Measurements from ENCODE around the gene FAAP20.

FAAP20 gene

DNA sequence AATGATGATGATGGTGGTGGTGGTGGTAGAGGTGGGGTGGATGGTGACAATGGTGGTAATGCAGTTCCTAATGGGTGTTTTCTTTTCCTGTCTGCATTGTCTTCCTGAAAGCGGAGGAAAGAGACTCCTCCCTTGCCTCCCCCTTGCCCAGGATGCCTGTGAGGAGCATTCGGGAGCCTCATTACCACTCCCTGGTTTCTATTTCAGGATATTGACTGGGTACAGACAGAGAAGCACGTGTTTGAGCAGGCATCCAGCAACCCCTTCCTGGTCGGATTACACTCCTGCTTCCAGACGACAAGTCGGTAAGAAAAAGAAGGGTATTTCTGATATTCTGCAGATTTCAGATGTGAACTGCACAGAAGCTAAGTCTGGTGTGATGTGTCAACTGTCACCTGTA is 38.8 kb downstream of the FAAP20 start:
- POLR2A ChIA-PET = interaction anchor here (0.7 kb wide), 1 partner anchor 44 kb away, joined by 3 read pairs; no protein-coding TSS in a partner anchor
- CTCF ChIA-PET = interaction anchor here (0.6 to 2.6 kb wide), 3 partner anchors 16 to 147 kb away, joined by 3 to 17 read pairs (median 15); no protein-coding TSS in a partner anchor

DNA sequence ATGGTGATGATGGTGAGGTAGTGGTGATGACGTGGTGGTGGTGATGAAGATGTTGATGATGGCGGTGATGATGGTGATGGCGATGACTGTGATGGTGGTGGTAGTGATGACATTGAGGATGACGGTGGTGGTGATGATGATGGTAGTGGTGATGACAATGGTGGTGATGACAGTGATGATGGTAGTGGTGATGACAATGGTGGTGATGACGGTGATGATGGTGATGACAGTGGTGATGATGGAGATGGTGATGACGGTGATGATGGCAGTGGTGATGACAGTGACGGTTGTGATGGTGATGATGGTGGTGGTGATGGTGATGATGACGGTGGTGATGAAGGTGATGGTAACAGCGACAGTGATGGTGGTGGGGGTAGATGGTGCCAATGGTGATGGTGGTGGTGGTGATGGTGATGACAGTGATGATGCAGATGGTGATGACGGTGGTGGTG is 39.4 kb downstream of the FAAP20 start:
- Histone ChIP-seq H3K4me3 (ENCODE audit: low read depth, low read length) (no peak overlapping the region), H3K36me3 (ENCODE audit: control insufficient read depth in 2 of 2, insufficient read depth in 1 of 2, low read length in 2 of 2) (peaks cover 0 to 91% of the 10 kb centered on the region in 2 experiments; a peak in 2 of 3 replicates), H3K4me1 (ENCODE audit: control insufficient read depth, insufficient read depth, low read length) (no peaks in the 10 kb centered on the region), H3K27ac (ENCODE audit: extremely low read depth, low read depth, low read length) (no peak overlapping the region), H3K9me3 (ENCODE audit: control insufficient read depth, insufficient read depth, low read depth, low read length) (no peaks in the 10 kb centered on the region)
- ChIA-PET CTCF (interaction anchor here (0.5 kb wide), 1 partner anchor 208 kb away, joined by 3 read pairs; no protein-coding TSS in a partner anchor), POLR2A (no interaction called here)
- TF ChIP-seq ZNF416 (tag by site-specific recombination; IDR thresholded peaks at IDR 0.05) = no peak
- TF ChIP-seq YY2 (tag by site-specific recombination; IDR thresholded peaks at IDR 0.05) = peak; percentile 50; the same call in 1 of the 2 replicates
- no peak for TF ChIP-seq ZNF560 (tag by site-specific recombination; IDR thresholded peaks at IDR 0.05; ENCODE audit: borderline replicate concordance)
- TF ChIP-seq, protein P1, sequence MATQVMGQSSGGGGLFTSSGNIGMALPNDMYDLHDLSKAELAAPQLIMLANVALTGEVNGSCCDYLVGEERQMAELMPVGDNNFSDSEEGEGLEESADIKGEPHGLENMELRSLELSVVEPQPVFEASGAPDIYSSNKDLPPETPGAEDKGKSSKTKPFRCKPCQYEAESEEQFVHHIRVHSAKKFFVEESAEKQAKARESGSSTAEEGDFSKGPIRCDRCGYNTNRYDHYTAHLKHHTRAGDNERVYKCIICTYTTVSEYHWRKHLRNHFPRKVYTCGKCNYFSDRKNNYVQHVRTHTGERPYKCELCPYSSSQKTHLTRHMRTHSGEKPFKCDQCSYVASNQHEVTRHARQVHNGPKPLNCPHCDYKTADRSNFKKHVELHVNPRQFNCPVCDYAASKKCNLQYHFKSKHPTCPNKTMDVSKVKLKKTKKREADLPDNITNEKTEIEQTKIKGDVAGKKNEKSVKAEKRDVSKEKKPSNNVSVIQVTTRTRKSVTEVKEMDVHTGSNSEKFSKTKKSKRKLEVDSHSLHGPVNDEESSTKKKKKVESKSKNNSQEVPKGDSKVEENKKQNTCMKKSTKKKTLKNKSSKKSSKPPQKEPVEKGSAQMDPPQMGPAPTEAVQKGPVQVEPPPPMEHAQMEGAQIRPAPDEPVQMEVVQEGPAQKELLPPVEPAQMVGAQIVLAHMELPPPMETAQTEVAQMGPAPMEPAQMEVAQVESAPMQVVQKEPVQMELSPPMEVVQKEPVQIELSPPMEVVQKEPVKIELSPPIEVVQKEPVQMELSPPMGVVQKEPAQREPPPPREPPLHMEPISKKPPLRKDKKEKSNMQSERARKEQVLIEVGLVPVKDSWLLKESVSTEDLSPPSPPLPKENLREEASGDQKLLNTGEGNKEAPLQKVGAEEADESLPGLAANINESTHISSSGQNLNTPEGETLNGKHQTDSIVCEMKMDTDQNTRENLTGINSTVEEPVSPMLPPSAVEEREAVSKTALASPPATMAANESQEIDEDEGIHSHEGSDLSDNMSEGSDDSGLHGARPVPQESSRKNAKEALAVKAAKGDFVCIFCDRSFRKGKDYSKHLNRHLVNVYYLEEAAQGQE (tag by site-specific recombination; IDR thresholded peaks at IDR 0.05) = no peak
- TF ChIP-seq, protein P2, sequence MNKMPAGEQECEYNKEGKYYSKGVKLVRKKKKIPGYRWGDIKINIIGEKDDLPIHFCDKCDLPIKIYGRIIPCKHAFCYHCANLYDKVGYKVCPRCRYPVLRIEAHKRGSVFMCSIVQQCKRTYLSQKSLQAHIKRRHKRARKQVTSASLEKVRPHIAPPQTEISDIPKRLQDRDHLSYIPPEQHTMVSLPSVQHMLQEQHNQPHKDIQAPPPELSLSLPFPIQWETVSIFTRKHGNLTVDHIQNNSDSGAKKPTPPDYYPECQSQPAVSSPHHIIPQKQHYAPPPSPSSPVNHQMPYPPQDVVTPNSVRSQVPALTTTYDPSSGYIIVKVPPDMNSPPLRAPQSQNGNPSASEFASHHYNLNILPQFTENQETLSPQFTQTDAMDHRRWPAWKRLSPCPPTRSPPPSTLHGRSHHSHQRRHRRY (tag by site-specific recombination; IDR thresholded peaks at IDR 0.05) = no peak
- no peak for TF ChIP-seq ZNF354C (tag by site-specific recombination; IDR thresholded peaks at IDR 0.05; ENCODE audit: borderline replicate concordance, low read depth)

More for the DNA sequence above, 38.8 kb downstream of the FAAP20 start:
- TF ChIP-seq BCL11B (tag by site-specific recombination; IDR thresholded peaks at IDR 0.05; ENCODE audit: low read depth) = no peak
- TF ChIP-seq ZNF626 (tag by site-specific recombination; IDR thresholded peaks at IDR 0.05) = no peak
- no peak for TF ChIP-seq ZNF202 (tag by site-specific recombination; IDR thresholded peaks at IDR 0.05; ENCODE audit: borderline replicate concordance)
- TF ChIP-seq, protein P3, sequence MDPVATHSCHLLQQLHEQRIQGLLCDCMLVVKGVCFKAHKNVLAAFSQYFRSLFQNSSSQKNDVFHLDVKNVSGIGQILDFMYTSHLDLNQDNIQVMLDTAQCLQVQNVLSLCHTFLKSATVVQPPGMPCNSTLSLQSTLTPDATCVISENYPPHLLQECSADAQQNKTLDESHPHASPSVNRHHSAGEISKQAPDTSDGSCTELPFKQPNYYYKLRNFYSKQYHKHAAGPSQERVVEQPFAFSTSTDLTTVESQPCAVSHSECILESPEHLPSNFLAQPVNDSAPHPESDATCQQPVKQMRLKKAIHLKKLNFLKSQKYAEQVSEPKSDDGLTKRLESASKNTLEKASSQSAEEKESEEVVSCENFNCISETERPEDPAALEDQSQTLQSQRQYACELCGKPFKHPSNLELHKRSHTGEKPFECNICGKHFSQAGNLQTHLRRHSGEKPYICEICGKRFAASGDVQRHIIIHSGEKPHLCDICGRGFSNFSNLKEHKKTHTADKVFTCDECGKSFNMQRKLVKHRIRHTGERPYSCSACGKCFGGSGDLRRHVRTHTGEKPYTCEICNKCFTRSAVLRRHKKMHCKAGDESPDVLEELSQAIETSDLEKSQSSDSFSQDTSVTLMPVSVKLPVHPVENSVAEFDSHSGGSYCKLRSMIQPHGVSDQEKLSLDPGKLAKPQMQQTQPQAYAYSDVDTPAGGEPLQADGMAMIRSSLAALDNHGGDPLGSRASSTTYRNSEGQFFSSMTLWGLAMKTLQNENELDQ (tag by site-specific recombination; IDR thresholded peaks at IDR 0.05; ENCODE audit: low read depth) = no peak
- TF ChIP-seq ZNF501 (tag by site-specific recombination; IDR thresholded peaks at IDR 0.05) = no peak
- TF ChIP-seq, protein P4, sequence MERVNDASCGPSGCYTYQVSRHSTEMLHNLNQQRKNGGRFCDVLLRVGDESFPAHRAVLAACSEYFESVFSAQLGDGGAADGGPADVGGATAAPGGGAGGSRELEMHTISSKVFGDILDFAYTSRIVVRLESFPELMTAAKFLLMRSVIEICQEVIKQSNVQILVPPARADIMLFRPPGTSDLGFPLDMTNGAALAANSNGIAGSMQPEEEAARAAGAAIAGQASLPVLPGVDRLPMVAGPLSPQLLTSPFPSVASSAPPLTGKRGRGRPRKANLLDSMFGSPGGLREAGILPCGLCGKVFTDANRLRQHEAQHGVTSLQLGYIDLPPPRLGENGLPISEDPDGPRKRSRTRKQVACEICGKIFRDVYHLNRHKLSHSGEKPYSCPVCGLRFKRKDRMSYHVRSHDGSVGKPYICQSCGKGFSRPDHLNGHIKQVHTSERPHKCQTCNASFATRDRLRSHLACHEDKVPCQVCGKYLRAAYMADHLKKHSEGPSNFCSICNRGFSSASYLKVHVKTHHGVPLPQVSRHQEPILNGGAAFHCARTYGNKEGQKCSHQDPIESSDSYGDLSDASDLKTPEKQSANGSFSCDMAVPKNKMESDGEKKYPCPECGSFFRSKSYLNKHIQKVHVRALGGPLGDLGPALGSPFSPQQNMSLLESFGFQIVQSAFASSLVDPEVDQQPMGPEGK (tag by site-specific recombination; IDR thresholded peaks at IDR 0.05) = no peak
- no peak for TF ChIP-seq ZNF324 (tag by site-specific recombination; IDR thresholded peaks at IDR 0.05)
- no peak for TF ChIP-seq HOXA7 (CRISPR knock-in tag; IDR thresholded peaks at IDR 0.05; ENCODE audit: borderline replicate concordance)
- TF ChIP-seq, protein P5, sequence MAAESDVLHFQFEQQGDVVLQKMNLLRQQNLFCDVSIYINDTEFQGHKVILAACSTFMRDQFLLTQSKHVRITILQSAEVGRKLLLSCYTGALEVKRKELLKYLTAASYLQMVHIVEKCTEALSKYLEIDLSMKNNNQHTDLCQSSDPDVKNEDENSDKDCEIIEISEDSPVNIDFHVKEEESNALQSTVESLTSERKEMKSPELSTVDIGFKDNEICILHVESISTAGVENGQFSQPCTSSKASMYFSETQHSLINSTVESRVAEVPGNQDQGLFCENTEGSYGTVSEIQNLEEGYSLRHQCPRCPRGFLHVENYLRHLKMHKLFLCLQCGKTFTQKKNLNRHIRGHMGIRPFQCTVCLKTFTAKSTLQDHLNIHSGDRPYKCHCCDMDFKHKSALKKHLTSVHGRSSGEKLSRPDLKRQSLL (tag by site-specific recombination; IDR thresholded peaks at IDR 0.05) = no peak
- TF ChIP-seq ZNF785 (tag by site-specific recombination; IDR thresholded peaks at IDR 0.05) = no peak
- TF ChIP-seq ZNF544 (tag by site-specific recombination; IDR thresholded peaks at IDR 0.05) = no peak
- TF ChIP-seq ZFHX2 (tag by site-specific recombination; conservative IDR thresholded peaks at IDR 0.05) = no peak
- TF ChIP-seq, protein P6, sequence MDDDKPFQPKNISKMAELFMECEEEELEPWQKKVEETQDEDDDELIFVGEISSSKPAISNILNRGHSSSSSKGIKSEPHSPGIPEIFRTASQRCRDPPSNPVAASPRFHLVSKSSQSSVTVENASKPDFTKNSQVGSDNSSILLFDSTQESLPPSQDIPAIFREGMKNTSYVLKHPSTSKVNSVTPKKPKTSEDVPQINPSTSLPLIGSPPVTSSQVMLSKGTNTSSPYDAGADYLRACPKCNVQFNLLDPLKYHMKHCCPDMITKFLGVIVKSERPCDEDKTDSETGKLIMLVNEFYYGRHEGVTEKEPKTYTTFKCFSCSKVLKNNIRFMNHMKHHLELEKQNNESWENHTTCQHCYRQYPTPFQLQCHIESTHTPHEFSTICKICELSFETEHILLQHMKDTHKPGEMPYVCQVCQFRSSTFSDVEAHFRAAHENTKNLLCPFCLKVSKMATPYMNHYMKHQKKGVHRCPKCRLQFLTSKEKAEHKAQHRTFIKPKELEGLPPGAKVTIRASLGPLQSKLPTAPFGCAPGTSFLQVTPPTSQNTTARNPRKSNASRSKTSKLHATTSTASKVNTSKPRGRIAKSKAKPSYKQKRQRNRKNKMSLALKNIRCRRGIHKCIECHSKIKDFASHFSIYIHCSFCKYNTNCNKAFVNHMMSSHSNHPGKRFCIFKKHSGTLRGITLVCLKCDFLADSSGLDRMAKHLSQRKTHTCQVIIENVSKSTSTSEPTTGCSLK (tag by site-specific recombination; IDR thresholded peaks at IDR 0.05) = no peak
- no peak for TF ChIP-seq KLF1 (tag by site-specific recombination; IDR thresholded peaks at IDR 0.05)
- no peak for TF ChIP-seq ZNF155 (tag by site-specific recombination; IDR thresholded peaks at IDR 0.05)
- no peak for TF ChIP-seq ZNF621 (tag by site-specific recombination; IDR thresholded peaks at IDR 0.05)
- TF ChIP-seq, protein P7, sequence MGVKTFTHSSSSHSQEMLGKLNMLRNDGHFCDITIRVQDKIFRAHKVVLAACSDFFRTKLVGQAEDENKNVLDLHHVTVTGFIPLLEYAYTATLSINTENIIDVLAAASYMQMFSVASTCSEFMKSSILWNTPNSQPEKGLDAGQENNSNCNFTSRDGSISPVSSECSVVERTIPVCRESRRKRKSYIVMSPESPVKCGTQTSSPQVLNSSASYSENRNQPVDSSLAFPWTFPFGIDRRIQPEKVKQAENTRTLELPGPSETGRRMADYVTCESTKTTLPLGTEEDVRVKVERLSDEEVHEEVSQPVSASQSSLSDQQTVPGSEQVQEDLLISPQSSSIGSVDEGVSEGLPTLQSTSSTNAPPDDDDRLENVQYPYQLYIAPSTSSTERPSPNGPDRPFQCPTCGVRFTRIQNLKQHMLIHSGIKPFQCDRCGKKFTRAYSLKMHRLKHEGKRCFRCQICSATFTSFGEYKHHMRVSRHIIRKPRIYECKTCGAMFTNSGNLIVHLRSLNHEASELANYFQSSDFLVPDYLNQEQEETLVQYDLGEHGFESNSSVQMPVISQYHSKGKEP (tag by site-specific recombination; IDR thresholded peaks at IDR 0.05) = no peak
- Histone ChIP-seq H3K4me3 (ENCODE audit: low read depth, low read length) (no peak overlapping the region), H3K27ac (ENCODE audit: extremely low read depth, low read depth, low read length) (no peak overlapping the region), H3K4me1 (ENCODE audit: control insufficient read depth, insufficient read depth, low read length) (no peaks in the 10 kb centered on the region), H3K36me3 (ENCODE audit: control insufficient read depth in 2 of 2, insufficient read depth in 1 of 2, low read length in 2 of 2) (peaks cover 0 to 86% of the 10 kb centered on the region in 2 experiments; a peak in 2 of 3 replicates), H3K9me3 (ENCODE audit: control insufficient read depth, insufficient read depth, low read depth, low read length) (no peaks in the 10 kb centered on the region)
